Camera-type eye (tissue), 1 donor: Measurements from ENCODE around the gene SETBP1. TPM values are rescaled to one million over a fixed set of nuclear protein-coding genes. Genes with fewer than 3 reads are reported as not detected.

Experiments used
- total RNA-seq: library from RNA; depleted of rRNA; stranded (reverse); fragments of >200 nt; gene quantifications from one replicate; pipeline ENCODE4 v1.2.3, GENCODE V29; 2014

The SETBP1 gene
- 52.0 TPM for total RNA-seq

DNA sequence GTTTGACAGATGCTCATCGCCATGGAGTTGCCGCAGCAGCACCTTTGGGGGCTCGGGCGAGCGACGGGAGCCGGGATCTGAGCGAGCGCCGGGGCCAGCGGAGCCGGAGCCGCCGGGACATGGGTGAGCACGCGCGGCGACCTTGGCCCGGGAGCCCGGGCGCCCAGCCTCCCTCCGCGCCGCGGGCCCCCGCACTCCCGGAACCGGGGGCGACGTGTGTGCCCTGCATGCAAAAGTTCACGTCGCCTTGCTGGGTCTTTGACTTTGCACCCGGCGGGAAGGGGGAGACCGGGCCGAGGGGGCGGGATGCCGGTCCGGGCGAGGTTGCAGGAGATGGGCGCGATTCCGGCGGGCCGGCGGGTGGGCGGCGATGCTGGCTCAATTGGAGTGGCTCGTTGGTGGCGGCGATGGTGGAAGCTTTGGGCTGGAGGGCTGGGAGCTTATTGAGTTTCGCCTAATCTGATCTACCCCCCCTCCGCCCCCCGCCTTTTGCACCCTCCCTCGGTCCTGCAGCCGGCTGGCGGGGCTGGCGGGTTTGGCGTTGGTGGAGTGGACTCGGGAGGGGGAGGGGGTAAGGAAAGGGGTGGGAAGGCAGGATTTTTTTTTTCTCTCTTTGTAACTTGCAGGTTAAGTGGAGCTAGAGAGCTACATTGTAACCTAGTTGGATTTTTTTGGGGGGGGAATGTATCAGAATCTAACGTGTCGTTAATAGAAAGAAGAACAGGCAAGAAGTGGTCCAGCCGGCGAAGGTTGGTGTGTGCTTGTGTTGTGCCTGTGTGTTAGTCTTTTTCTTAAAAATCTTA is at the start of gene SETBP1:
Gene SETBP1 (plus strand): TSS at position 616 of the 803 bp plus-strand sequence. CDS start 20,459 bp downstream, outside the sequence.

